ENCODE data around the gene NLK.
"Not testable (repeated sequence)": the region's sequence is repeated elsewhere in the genome, so short reads cannot be mapped to it uniquely, and the experiment has no call there.

The NLK gene

DNA sequence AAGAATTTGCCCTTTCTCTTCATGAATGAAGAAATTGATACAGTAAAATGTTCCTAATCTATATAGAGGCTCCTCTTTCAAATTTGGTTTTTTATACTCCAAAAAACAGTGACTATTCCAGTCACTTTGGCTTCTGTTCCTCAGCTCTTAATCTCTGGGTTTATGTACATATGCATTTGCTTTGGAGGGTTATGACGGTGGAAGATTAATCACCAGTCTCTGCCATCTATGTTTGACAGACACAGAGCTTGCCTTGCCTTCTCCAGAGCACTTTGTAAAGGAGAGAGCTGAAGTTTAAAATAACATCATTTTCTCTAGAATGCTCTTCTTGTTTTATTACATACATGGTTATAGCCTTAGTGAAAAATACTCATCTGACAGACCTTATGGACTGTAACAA lies 99.3 kb downstream of the NLK start:
- no peak for TF ChIP-seq CTCF (IDR thresholded peaks at IDR 0.05; ENCODE audit: insufficient read depth, low read depth, low read length, missing control alignments)
- no peak for DNase-seq (ENCODE audit: low read depth)
- no peak overlapping the region for H3K4me3 ChIP-seq (ENCODE audit: low read depth, low read length)

GRCh38 chr17:28142305-28142704 lies 99.8 kb downstream of the NLK start:
- H3K4me3 ChIP-seq (ENCODE audit: low read depth, low read length), result no peak overlapping the region
- TF ChIP-seq CTCF (IDR thresholded peaks at IDR 0.05; ENCODE audit: insufficient read depth, low read depth, low read length, missing control alignments), result no peak
- no peak for DNase-seq (ENCODE audit: low read depth)

DNA sequence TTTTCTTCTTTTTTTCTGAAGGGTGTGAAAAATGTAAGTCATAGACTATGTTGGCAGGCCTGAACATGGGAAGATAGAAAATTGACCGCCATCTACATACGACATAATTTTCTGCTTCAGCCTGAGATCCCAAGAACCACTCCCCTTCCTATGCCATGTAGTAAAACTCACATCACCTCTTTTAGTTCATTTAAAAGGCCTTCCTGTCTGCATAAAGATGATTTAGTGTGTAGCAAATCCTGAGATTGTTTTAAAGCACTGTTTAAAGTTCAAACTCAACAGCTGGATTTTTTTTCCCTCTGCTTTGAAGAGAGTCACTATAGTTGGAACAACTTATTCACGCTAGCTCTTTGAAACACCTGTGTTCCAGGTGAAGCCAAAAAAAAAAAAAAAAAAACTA lies 101.5 kb downstream of the NLK start:
- H3K4me3 ChIP-seq (ENCODE audit: low read depth, low read length), result no peak overlapping the region
- no peak for TF ChIP-seq CTCF (IDR thresholded peaks at IDR 0.05; ENCODE audit: insufficient read depth, low read depth, low read length, missing control alignments)
- no peak for DNase-seq (ENCODE audit: low read depth)

GRCh38 chr17:28145348-28145747 lies 102.9 kb downstream of the NLK start:
- no peak overlapping the region for H3K4me3 ChIP-seq (ENCODE audit: low read depth, low read length)
- DNase-seq (ENCODE audit: low read depth), result no peak
- no peak for TF ChIP-seq CTCF (IDR thresholded peaks at IDR 0.05; ENCODE audit: insufficient read depth, low read depth, low read length, missing control alignments)

GRCh38 chr17:28147017-28147416 lies 104.5 kb downstream of the NLK start:
- H3K4me3 ChIP-seq (ENCODE audit: low read depth, low read length), result no peak overlapping the region
- TF ChIP-seq CTCF (IDR thresholded peaks at IDR 0.05; ENCODE audit: insufficient read depth, low read depth, low read length, missing control alignments), result no peak
- DNase-seq (ENCODE audit: low read depth), result no peak

- H3K4me3 ChIP-seq (ENCODE audit: low read depth, low read length), result no peak overlapping the region
- no peak for TF ChIP-seq CTCF (IDR thresholded peaks at IDR 0.05; ENCODE audit: insufficient read depth, low read depth, low read length, missing control alignments)
- DNase-seq (ENCODE audit: low read depth), result no peak
Observed at GRCh38 chr17:28151001-28151400, 108.5 kb downstream of the NLK start.

GRCh38 chr17:28154214-28154613 lies 111.7 kb downstream of the NLK start:
- H3K4me3 ChIP-seq (ENCODE audit: low read depth, low read length), result no peak overlapping the region
- no peak for TF ChIP-seq CTCF (IDR thresholded peaks at IDR 0.05; ENCODE audit: insufficient read depth, low read depth, low read length, missing control alignments)
- DNase-seq (ENCODE audit: low read depth), result no peak

DNA sequence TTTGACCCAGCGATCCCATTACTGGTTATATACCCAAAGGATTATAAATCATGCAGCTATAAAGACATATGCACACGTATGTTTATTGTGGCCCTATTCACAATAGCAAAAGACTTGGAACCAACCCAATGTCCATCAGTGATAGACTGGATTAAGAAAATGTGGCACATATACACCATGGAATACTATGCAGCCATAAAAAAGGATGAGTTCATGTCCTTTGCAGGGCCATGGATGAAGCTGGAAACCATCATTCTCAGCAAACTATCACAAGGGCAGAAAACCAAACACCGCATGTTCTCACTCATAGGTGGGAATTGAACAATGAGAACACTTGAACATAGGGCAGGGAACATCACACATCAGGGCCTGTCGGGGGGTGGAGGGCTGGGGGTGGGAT lies 112.9 kb downstream of the NLK start:
- not testable (repeated sequence) for H3K4me3 ChIP-seq (ENCODE audit: low read depth, low read length); DNase-seq (ENCODE audit: low read depth)

All from GM12865 (cell line).